Activated CD4-positive, alpha-beta memory T cell treated with anti-CD3 and anti-CD28 coated beads for 36 hours (primary cell): ENCODE results near the gene TUT4. TPM values are rescaled to one million over a fixed set of nuclear protein-coding genes. Genes with fewer than 3 reads are reported as not detected.
A peak's percentile ranks its signal among the peaks of the same experiment; 100 is the strongest.

Experiments
- CTCF ChIA-PET: fragments of 350-600 bp; sonication (Branson Sonifier 250); formaldehyde crosslinking; loops from one replicate; lab custom pipeline; 2021; ENCODE audit warnings: antibody characterized with exemption, inconsistent platforms; lab: Charles Lee
- POLR2A ChIA-PET: fragments of 350-600 bp; sonication (Branson Sonifier 250); formaldehyde crosslinking; loops from one replicate; lab custom pipeline; 2021; ENCODE audit warnings: antibody characterized with exemption; lab: Charles Lee
- DNase-seq: peaks from one replicate; pipeline ENCODE4 v3.0.0-alpha.2; 2020
- H3K27ac Mint-ChIP-seq: one replicate; pipeline ENCODE4 v1.8.0; 2021; ENCODE audit warnings: mixed read lengths
- H3K27me3 Mint-ChIP-seq: one replicate; pipeline ENCODE4 v1.8.0; 2021; ENCODE audit warnings: mixed read lengths
- H3K36me3 Mint-ChIP-seq: one replicate; pipeline ENCODE4 v1.8.0; 2021; ENCODE audit warnings: mixed read lengths
- H3K4me1 Mint-ChIP-seq: one replicate; pipeline ENCODE4 v1.8.0; 2021; ENCODE audit warnings: low read depth, mixed read lengths
- H3K4me3 Mint-ChIP-seq: one replicate; pipeline ENCODE4 v1.8.0; 2021; ENCODE audit warnings: mild to moderate bottlenecking, mixed read lengths
- H3K9me3 Mint-ChIP-seq: one replicate; pipeline ENCODE4 v1.8.0; 2021; ENCODE audit warnings: mixed read lengths
- intact Hi-C: fragments of 100-400 bp; cut with micrococcal nuclease; formaldehyde crosslinking; loops from one replicate; pipeline ENCODE4 v1.15.1; 2023
- total RNA-seq, 2 experiments: library from RNA; stranded (reverse); gene quantifications; one replicate each; pipeline ENCODE4 v1.2.3, GENCODE V29; 2021

TUT4 gene
- total RNA-seq, 2 experiments from 2014 or later: 54.6 to 62.1 TPM

DNA sequence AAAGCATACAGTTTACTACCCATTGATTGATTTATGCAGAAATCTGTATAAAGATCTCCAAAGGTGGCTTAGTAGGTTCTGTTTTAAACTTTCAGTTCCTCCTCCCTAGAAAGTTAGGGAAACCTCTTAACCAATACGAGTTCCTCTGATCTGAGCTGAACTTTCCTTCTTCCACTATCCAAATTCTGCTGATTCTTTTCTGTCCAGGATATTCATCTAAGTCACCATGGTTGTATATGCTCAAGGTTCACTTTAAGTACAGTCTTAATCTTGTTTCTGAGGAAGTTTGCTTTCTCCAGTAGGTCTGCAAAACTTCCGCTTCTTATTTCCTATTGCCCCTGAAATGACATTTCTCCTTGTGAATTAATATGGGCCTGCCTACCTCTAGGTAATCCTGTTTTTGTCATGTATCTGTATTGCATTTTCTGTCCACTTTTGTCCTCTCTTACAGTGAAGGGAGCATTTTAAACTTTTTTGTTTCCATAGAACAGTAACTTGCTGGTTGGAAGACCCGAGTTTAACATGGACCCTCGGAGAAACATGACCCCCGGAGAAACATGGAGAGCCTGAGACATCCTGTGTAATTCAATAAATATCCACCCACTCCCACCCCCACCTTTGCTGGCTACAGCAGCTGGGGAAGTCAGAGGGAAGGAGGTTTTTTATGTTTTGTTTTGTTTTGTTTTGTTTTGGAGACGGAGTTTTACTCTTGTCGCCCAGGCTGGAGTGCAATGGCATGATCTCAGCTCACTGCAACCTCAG lies 16.7 kb upstream of the TUT4 start:
- Mint-ChIP-seq H3K36me3 (no peaks in the 10 kb centered on the region), H3K4me1 (peaks cover 8% of the 10 kb centered on the region), H3K4me3 (no peak overlapping the region), H3K9me3 (no peaks in the 10 kb centered on the region), H3K27ac (no peak overlapping the region), H3K27me3 (no peaks in the 10 kb centered on the region)
- DNase-seq: no peak
- ChIA-PET POLR2A (interaction anchor here (0.7 kb wide), 1 partner anchor 49 kb away, joined by 3 read pairs; no protein-coding TSS in a partner anchor), CTCF (no interaction called here)
- intact Hi-C loops: no loop called here

GRCh38 chr1:52567943-52568342 lies 15.1 kb upstream of the TUT4 start:
- DNase-seq: no peak
- H3K36me3 Mint-ChIP-seq: no peaks in the 10 kb centered on the region
- POLR2A ChIA-PET: interaction anchor here (1.8 kb wide), 1 partner anchor 14 kb away, joined by 5 read pairs; no protein-coding TSS in a partner anchor
- intact Hi-C loops: no loop called here
- H3K4me1 Mint-ChIP-seq: peaks cover 5% of the 10 kb centered on the region
- no peak overlapping the region for H3K4me3 Mint-ChIP-seq
- no peaks in the 10 kb centered on the region for H3K27me3 Mint-ChIP-seq
- CTCF ChIA-PET: interaction anchor here (1.0 kb wide), 1 partner anchor 119 kb away, joined by 3 read pairs; no protein-coding TSS in a partner anchor
- H3K27ac Mint-ChIP-seq: no peak overlapping the region
- H3K9me3 Mint-ChIP-seq: no peaks in the 10 kb centered on the region

- Mint-ChIP-seq H3K4me3 (no peak overlapping the region), H3K4me1 (no peaks in the 10 kb centered on the region), H3K27me3 (no peaks in the 10 kb centered on the region), H3K27ac (no peak overlapping the region), H3K36me3 (no peaks in the 10 kb centered on the region), H3K9me3 (no peaks in the 10 kb centered on the region)
- CTCF ChIA-PET: no interaction called here
- POLR2A ChIA-PET: no interaction called here
- no peak for DNase-seq
- intact Hi-C loops: no loop called here
Observed at GRCh38 chr1:52562766-52563165, 9.9 kb upstream of the TUT4 start.

DNA sequence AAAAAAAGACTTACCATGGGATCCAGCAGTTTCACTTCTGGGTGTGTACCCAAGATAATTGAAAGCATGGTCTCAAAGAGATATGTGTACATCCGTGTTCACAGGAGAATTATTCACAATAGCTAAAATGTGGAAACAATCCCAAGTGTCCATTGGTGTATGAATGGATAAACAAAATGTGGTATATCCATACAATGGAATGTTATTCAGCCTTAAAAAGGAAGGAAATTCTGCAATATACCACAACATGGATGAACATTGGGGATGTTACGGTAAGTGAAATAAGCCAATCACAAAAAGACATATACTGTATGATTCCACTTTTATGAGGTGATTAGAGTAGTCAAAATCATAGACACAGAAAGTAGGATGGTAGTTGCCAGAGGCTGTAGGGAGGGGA lies 7.0 kb upstream of the TUT4 start:
- no peak overlapping the region for H3K27ac Mint-ChIP-seq
- peaks cover under 1% of the 10 kb centered on the region for H3K4me1 Mint-ChIP-seq
- intact Hi-C loops: loop anchor here (10.0 kb wide), 1 partner anchor 365 kb away; the partner anchor contains the start of genes ECHDC2 and SCP2
- no peaks in the 10 kb centered on the region for H3K9me3 Mint-ChIP-seq
- no peaks in the 10 kb centered on the region for H3K36me3 Mint-ChIP-seq
- DNase-seq: no peak
- H3K27me3 Mint-ChIP-seq: no peaks in the 10 kb centered on the region
- CTCF ChIA-PET: no interaction called here
- POLR2A ChIA-PET: no interaction called here
- no peak overlapping the region for H3K4me3 Mint-ChIP-seq

DNA sequence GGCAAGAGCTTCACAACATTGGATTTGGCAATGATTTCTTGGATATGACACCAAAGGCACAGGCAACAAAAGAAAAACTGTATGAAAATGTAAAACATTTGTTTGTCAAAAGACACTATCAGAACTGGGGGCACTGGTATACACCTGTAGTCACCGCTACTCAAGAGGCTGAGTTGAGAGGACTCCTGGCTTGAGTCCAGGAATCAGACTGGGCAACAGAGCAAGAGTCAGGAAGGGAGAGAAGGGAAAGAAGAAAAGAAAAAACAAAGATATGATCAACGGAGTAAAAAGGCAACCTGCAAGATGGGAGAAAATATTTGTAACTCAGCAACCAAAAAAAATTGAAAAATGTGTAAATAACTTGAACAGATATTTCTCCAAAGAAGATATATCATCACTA lies 6.0 kb upstream of the TUT4 start:
- no peak overlapping the region for H3K4me3 Mint-ChIP-seq
- no peaks in the 10 kb centered on the region for H3K9me3 Mint-ChIP-seq
- ChIA-PET CTCF (no interaction called here), POLR2A (interaction anchor here (0.6 kb wide), 1 partner anchor 46 kb away, joined by 3 read pairs; no protein-coding TSS in a partner anchor)
- H3K27ac Mint-ChIP-seq: no peak overlapping the region
- H3K4me1 Mint-ChIP-seq: peaks cover 8% of the 10 kb centered on the region
- H3K27me3 Mint-ChIP-seq: no peaks in the 10 kb centered on the region
- H3K36me3 Mint-ChIP-seq: no peaks in the 10 kb centered on the region
- no peak for DNase-seq
- intact Hi-C loops: loop anchor here (10.0 kb wide), 1 partner anchor 366 kb away; the partner anchor contains the start of genes ECHDC2 and SCP2

DNA sequence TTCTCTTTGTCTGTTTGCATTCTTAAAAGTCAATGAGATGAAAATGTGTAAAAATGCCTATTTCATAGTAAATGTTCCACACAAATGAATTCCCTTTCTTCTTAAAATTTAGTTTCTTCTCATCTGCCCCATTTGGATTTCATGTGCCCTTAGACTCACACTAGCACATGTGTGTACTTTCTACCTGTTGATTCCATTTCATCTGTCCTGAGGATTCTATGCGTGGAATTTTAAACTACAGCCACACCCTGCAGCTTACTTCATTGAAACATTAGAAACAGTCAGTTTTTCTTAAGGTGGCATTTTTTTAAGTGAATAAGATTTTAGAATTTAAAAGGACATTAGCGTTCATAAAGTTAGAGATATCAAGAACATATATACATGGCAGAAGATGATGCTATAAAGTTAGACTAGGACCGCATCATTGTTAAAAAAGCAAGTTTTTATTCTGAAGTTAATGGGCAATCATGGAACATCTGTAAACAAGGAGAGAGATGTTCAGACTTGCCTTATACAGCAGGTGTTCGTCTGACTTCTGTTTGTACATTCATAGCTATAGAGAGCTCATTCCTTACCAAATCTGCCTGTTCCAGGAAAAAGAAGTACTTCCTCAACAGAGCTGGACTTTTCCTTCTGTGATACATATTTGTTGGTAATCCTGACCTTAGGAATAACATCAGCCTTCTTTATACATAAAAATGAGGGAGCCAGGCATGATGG lies 3.9 kb upstream of the TUT4 start:
- Mint-ChIP-seq H3K36me3 (no peaks in the 10 kb centered on the region), H3K27ac (no peak overlapping the region), H3K4me1 (peaks cover 10% of the 10 kb centered on the region), H3K27me3 (no peaks in the 10 kb centered on the region), H3K4me3 (no peak overlapping the region), H3K9me3 (no peaks in the 10 kb centered on the region)
- POLR2A ChIA-PET: no interaction called here
- intact Hi-C loops: loop anchor here (10.0 kb wide), 1 partner anchor 368 kb away; the partner anchor contains the start of genes ECHDC2 and SCP2
- no peak for DNase-seq
- CTCF ChIA-PET: no interaction called here

DNA sequence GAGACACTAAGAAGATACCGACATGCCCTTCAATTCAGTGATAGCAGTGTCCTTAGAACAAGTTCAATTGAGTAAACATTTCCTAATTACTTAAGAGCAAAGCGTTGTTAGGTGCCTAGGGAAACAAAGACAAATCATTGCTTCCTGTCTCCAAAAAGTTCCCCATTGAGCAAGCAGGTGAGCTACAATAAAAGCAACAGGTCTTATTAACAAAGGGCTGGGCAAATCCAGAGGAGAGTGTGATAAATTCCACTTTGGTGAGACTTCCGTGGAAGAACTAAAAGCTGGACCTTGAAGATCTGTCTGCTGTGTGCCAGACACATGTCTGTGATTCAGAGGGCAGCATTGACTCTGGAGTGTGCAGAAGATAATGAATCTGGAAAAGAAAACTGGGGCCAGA lies 1.9 kb upstream of the TUT4 start:
- Mint-ChIP-seq H3K36me3 (no peaks in the 10 kb centered on the region), H3K27me3 (no peaks in the 10 kb centered on the region), H3K27ac (no peak overlapping the region), H3K9me3 (no peaks in the 10 kb centered on the region), H3K4me1 (peaks cover 17% of the 10 kb centered on the region), H3K4me3 (peak overlapping the region; percentile 40)
- intact Hi-C loops: loop anchor here (5.0 to 10.0 kb wide), 2 partner anchors 370 to 412 kb away; partner anchors contain the start of genes ECHDC2, SCP2 and ZFYVE9
- ChIA-PET CTCF (no interaction called here), POLR2A (interaction anchor here (1.0 to 1.9 kb wide), 2 partner anchors 35 to 47 kb away, joined by 4 to 10 read pairs; partner anchors contain the start of gene GPX7)
- no peak for DNase-seq

- Mint-ChIP-seq H3K27me3 (no peaks in the 10 kb centered on the region), H3K9me3 (no peaks in the 10 kb centered on the region), H3K36me3 (no peaks in the 10 kb centered on the region), H3K4me3 (peak overlapping the region; percentile 63), H3K4me1 (peaks cover 22% of the 10 kb centered on the region), H3K27ac (peak overlapping the region; percentile 35)
- ChIA-PET CTCF (interaction anchor here (1.4 to 1.8 kb wide), 3 partner anchors 104 to 149 kb away, joined by 3 to 5 read pairs (median 4); no protein-coding TSS in a partner anchor), POLR2A (interaction anchor here (0.6 to 2.0 kb wide), 6 partner anchors 14 to 773 kb away, joined by 3 to 13 read pairs (median 6); partner anchors contain the start of genes GPX7, ORC1 and PRPF38A)
- DNase-seq: no peak
- intact Hi-C loops: loop anchor here (5.0 to 10.0 kb wide), 2 partner anchors 371 to 412 kb away; partner anchors contain the start of genes ECHDC2, SCP2 and ZFYVE9
Observed at GRCh38 chr1:52554267-52554640, 1.4 kb upstream of the TUT4 start.

GRCh38 chr1:52553362-52554266 lies 722 bp upstream of the TUT4 start:
- CTCF ChIA-PET: interaction anchor here (0.7 to 1.8 kb wide), 6 partner anchors 51 to 148 kb away, joined by 3 to 5 read pairs (median 4); no protein-coding TSS in a partner anchor
- no peaks in the 10 kb centered on the region for H3K9me3 Mint-ChIP-seq
- POLR2A ChIA-PET: interaction anchor here (0.6 to 2.0 kb wide), 13 partner anchors 15 to 774 kb away, joined by 3 to 14 read pairs (median 4); partner anchors contain the start of genes GPX7, ORC1, PRPF38A and SHISAL2A
- no peaks in the 10 kb centered on the region for H3K27me3 Mint-ChIP-seq
- DNase-seq: peak; percentile 94
- no peak overlapping the region for H3K27ac Mint-ChIP-seq
- H3K4me3 Mint-ChIP-seq: peak overlapping the region; percentile 63
- H3K36me3 Mint-ChIP-seq: no peaks in the 10 kb centered on the region
- peaks cover 29% of the 10 kb centered on the region for H3K4me1 Mint-ChIP-seq
- intact Hi-C loops: loop anchor here (1.0 to 10.0 kb wide), 6 partner anchors 49 to 411 kb away; partner anchors contain the start of genes ECHDC2, GPX7, SCP2 and ZFYVE9

DNA sequence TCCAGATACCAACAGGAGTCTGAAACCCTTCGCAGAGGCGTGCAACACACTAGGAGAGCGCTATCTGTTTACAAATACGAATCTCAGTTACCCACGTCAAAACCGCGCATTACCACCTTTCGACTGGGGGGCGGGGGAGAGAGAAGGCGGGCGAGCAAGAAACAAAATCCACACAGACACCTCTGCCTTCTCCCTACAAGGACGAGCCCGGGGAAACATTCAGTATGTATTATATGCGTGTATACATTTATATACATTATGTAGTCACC lies 722 bp downstream of the TUT4 start:
- peak; percentile 85 for DNase-seq
- Mint-ChIP-seq H3K27me3 (no peaks in the 10 kb centered on the region), H3K4me3 (no peak overlapping the region), H3K27ac (no peak overlapping the region), H3K9me3 (no peaks in the 10 kb centered on the region), H3K4me1 (peaks cover 38% of the 10 kb centered on the region), H3K36me3 (no peaks in the 10 kb centered on the region)
- POLR2A ChIA-PET: interaction anchor here (1.0 to 1.7 kb wide), 2 partner anchors 80 to 81 kb away, joined by 3 to 14 read pairs; partner anchors contain the start of gene SHISAL2A
- intact Hi-C loops: loop anchor here (1.0 to 10.0 kb wide), 7 partner anchors 32 to 410 kb away; partner anchors contain the start of genes CC2D1B, ECHDC2, GPX7 and ORC1
- CTCF ChIA-PET: interaction anchor here (0.5 kb wide), 1 partner anchor 148 kb away, joined by 3 read pairs; the partner anchor contains the start of genes ORC1 and PRPF38A
